Peyer's patch (tissue), 4 donors: ENCODE data around the gene MTARC1.

Experiments used
- CTCF ChIP-seq, 6 experiments: fragments of 450-650 bp in 4 of 6; fragments of 200-600 bp in 2 of 6; sonication (generic) in 1 of 6; IDR thresholded peaks; one replicate each; pipeline ENCODE4 v1.5.1; 2017 to 2019; ENCODE audit warnings: antibody characterized with exemption in 6 of 6, mild to moderate bottlenecking in 3 of 6, moderate library complexity in 1 of 6
- POLR2A ChIP-seq, 2 donors: fragments of 450-650 bp; IDR thresholded peaks; one replicate each; pipeline ENCODE4 v1.5.1; 2017; ENCODE audit warnings: antibody characterized with exemption in 2 of 2, mild to moderate bottlenecking in 2 of 2, moderate library complexity in 2 of 2

- TF ChIP-seq CTCF (IDR thresholded peaks at IDR 0.05) (no peak), POLR2A (IDR thresholded peaks at IDR 0.05) (no peak)
Measured at GRCh38 chr1:220757441-220757840, 29.3 kb upstream of the MTARC1 start.
